ENCODE measurements around the gene DCBLD1.

The DCBLD1 gene

GRCh38 chr6:117546674-117547073, 64.2 kb downstream of the DCBLD1 start:
- DNase-seq, result no peak
- H2BK120ac ChIP-seq (ENCODE audit: insufficient read depth, low read length, poor library complexity), result peak overlapping the region; percentile 52
- WGBS (ENCODE audit: extremely low coverage, insufficient coverage, insufficient read length), result no CpG with 5 or more reads among the region's 5 CpGs

GRCh38 chr6:117547688-117548621, 65.5 kb downstream of the DCBLD1 start:
- Histone ChIP-seq H3K4me2 (ENCODE audit: low read length) (no peak overlapping the region), H3K27ac (ENCODE audit: low read depth, low read length) (peak overlapping the region; percentile 76), H2AK5ac (ENCODE audit: low read length) (peak overlapping the region; percentile 81), H2BK12ac (ENCODE audit: low read length) (peak overlapping the region; percentile 58), H4K8ac (ENCODE audit: low read depth, low read length) (peak overlapping the region; percentile 76), H2BK120ac (ENCODE audit: insufficient read depth, low read length, poor library complexity) (peak overlapping the region; percentile 91), H3K4me3 (ENCODE audit: low read depth, low read length) (no peak overlapping the region), H2BK5ac (ENCODE audit: low read depth, low read length, poor library complexity) (peak overlapping the region; percentile 80), H3K9ac (ENCODE audit: low read length) (no peak overlapping the region), H3K18ac (ENCODE audit: low read length) (peak overlapping the region; percentile 74), H2AFZ (ENCODE audit: insufficient read depth, low read length, poor library complexity) (no peak overlapping the region), H3K79me1 (ENCODE audit: low read length) (peaks cover 36% of the 10 kb centered on the region), H3K23ac (ENCODE audit: low read length) (no peak overlapping the region), H4K12ac (ENCODE audit: low read depth, low read length) (no peak overlapping the region), H3K27me3 (ENCODE audit: insufficient read depth, low read length) (no peaks in the 10 kb centered on the region), H3K4me1 (ENCODE audit: control insufficient read depth in 1 of 2, insufficient read depth in 2 of 2, low read length in 2 of 2) (peaks cover 31 to 41% of the 10 kb centered on the region in 2 experiments), H3K4ac (ENCODE audit: low read depth, low read length) (peak overlapping the region; percentile 25), H3K14ac (ENCODE audit: low read length) (peak overlapping the region; percentile 60), H4K91ac (ENCODE audit: low read depth, low read length) (peak overlapping the region; percentile 93), H3K9me3 (ENCODE audit: insufficient read depth, low read depth, low read length) (no peaks in the 10 kb centered on the region), H3K79me2 (ENCODE audit: control insufficient read depth, insufficient read depth, low read length, poor library complexity) (peaks cover 4% of the 10 kb centered on the region), H3K36me3 (ENCODE audit: control insufficient read depth in 1 of 2, insufficient read depth in 2 of 2, low read length in 2 of 2) (peaks cover 15 to 18% of the 10 kb centered on the region in 2 experiments)
- no CpG with 5 or more reads among the region's 64 CpGs for WGBS (ENCODE audit: extremely low coverage, insufficient coverage, insufficient read length)
- DNase-seq, result no peak

More at GRCh38 chr6:117546674-117547073, 64.2 kb downstream of the DCBLD1 start:
- H3K27me3 ChIP-seq (ENCODE audit: insufficient read depth, low read length), result no peaks in the 10 kb centered on the region
- H3K23ac ChIP-seq (ENCODE audit: low read length), result no peak overlapping the region
- H2BK5ac ChIP-seq (ENCODE audit: low read depth, low read length, poor library complexity), result no peak overlapping the region
- H2AFZ ChIP-seq (ENCODE audit: insufficient read depth, low read length, poor library complexity), result no peak overlapping the region
- H3K9me3 ChIP-seq (ENCODE audit: insufficient read depth, low read depth, low read length), result no peaks in the 10 kb centered on the region
- peak overlapping the region; percentile 58 for H4K91ac ChIP-seq (ENCODE audit: low read depth, low read length)
- no peak overlapping the region for H3K4me3 ChIP-seq (ENCODE audit: low read depth, low read length)
- peaks cover 4% of the 10 kb centered on the region for H3K79me2 ChIP-seq (ENCODE audit: control insufficient read depth, insufficient read depth, low read length, poor library complexity)
- H3K4me2 ChIP-seq (ENCODE audit: low read length), result no peak overlapping the region
- H3K27ac ChIP-seq (ENCODE audit: low read depth, low read length), result peak overlapping the region; percentile 0
- H3K9ac ChIP-seq (ENCODE audit: low read length), result no peak overlapping the region
- H3K79me1 ChIP-seq (ENCODE audit: low read length), result peaks cover 32% of the 10 kb centered on the region
- no peak overlapping the region for H4K12ac ChIP-seq (ENCODE audit: low read depth, low read length)
- no peak overlapping the region for H3K14ac ChIP-seq (ENCODE audit: low read length)
- peaks cover 28 to 34% of the 10 kb centered on the region in 2 experiments for H3K4me1 ChIP-seq (ENCODE audit: control insufficient read depth in 1 of 2, insufficient read depth in 2 of 2, low read length in 2 of 2)
- H2BK12ac ChIP-seq (ENCODE audit: low read length), result no peak overlapping the region
- H3K4ac ChIP-seq (ENCODE audit: low read depth, low read length), result no peak overlapping the region
- H3K18ac ChIP-seq (ENCODE audit: low read length), result no peak overlapping the region
- H4K8ac ChIP-seq (ENCODE audit: low read depth, low read length), result no peak overlapping the region
- H3K36me3 ChIP-seq (ENCODE audit: control insufficient read depth in 1 of 2, insufficient read depth in 2 of 2, low read length in 2 of 2), result peaks cover 15 to 18% of the 10 kb centered on the region in 2 experiments
- no peak overlapping the region for H2AK5ac ChIP-seq (ENCODE audit: low read length)

- Histone ChIP-seq H2BK5ac (ENCODE audit: low read depth, low read length, poor library complexity) (peak overlapping the region; percentile 71), H2BK120ac (ENCODE audit: insufficient read depth, low read length, poor library complexity) (peak overlapping the region; percentile 64), H2AFZ (ENCODE audit: insufficient read depth, low read length, poor library complexity) (no peak overlapping the region), H3K79me2 (ENCODE audit: control insufficient read depth, insufficient read depth, low read length, poor library complexity) (peaks cover 4% of the 10 kb centered on the region), H4K12ac (ENCODE audit: low read depth, low read length) (no peak overlapping the region), H2BK12ac (ENCODE audit: low read length) (no peak overlapping the region), H2AK5ac (ENCODE audit: low read length) (no peak overlapping the region), H3K4ac (ENCODE audit: low read depth, low read length) (no peak overlapping the region), H3K27me3 (ENCODE audit: insufficient read depth, low read length) (no peaks in the 10 kb centered on the region), H4K8ac (ENCODE audit: low read depth, low read length) (peak overlapping the region; percentile 65), H3K9ac (ENCODE audit: low read length) (no peak overlapping the region), H3K23ac (ENCODE audit: low read length) (no peak overlapping the region), H3K79me1 (ENCODE audit: low read length) (peaks cover 33% of the 10 kb centered on the region), H3K4me3 (ENCODE audit: low read depth, low read length) (no peak overlapping the region), H3K36me3 (ENCODE audit: control insufficient read depth in 1 of 2, insufficient read depth in 2 of 2, low read length in 2 of 2) (peaks cover 13 to 18% of the 10 kb centered on the region in 2 experiments), H3K18ac (ENCODE audit: low read length) (no peak overlapping the region), H3K27ac (ENCODE audit: low read depth, low read length) (peak overlapping the region; percentile 48), H3K4me2 (ENCODE audit: low read length) (no peak overlapping the region), H3K9me3 (ENCODE audit: insufficient read depth, low read depth, low read length) (no peaks in the 10 kb centered on the region), H3K14ac (ENCODE audit: low read length) (peak overlapping the region; percentile 28), H3K4me1 (ENCODE audit: control insufficient read depth in 1 of 2, insufficient read depth in 2 of 2, low read length in 2 of 2) (peaks cover 29 to 39% of the 10 kb centered on the region in 2 experiments), H4K91ac (ENCODE audit: low read depth, low read length) (peak overlapping the region; percentile 66)
- DNase-seq, result peak in 1 of 2 donors; percentile 29
- WGBS (ENCODE audit: extremely low coverage, insufficient coverage, insufficient read length), result no CpG with 5 or more reads among the region's 8 CpGs
Observed at GRCh38 chr6:117548797-117549301, 66.4 kb downstream of the DCBLD1 start.

GRCh38 chr6:117549611-117550010, 67.1 kb downstream of the DCBLD1 start:
- no peak overlapping the region for H3K23ac ChIP-seq (ENCODE audit: low read length)
- peak overlapping the region; percentile 61 for H3K27ac ChIP-seq (ENCODE audit: low read depth, low read length)
- no peak overlapping the region for H4K12ac ChIP-seq (ENCODE audit: low read depth, low read length)
- peak overlapping the region; percentile 42 for H3K18ac ChIP-seq (ENCODE audit: low read length)
- peak overlapping the region; percentile 82 for H2BK120ac ChIP-seq (ENCODE audit: insufficient read depth, low read length, poor library complexity)
- peak overlapping the region; percentile 21 for H4K8ac ChIP-seq (ENCODE audit: low read depth, low read length)
- H3K9me3 ChIP-seq (ENCODE audit: insufficient read depth, low read depth, low read length), result no peaks in the 10 kb centered on the region
- peaks cover 13 to 18% of the 10 kb centered on the region in 2 experiments for H3K36me3 ChIP-seq (ENCODE audit: control insufficient read depth in 1 of 2, insufficient read depth in 2 of 2, low read length in 2 of 2)
- no peaks in the 10 kb centered on the region for H3K27me3 ChIP-seq (ENCODE audit: insufficient read depth, low read length)
- peaks cover 4% of the 10 kb centered on the region for H3K79me2 ChIP-seq (ENCODE audit: control insufficient read depth, insufficient read depth, low read length, poor library complexity)
- no peak overlapping the region for H3K9ac ChIP-seq (ENCODE audit: low read length)
- H3K79me1 ChIP-seq (ENCODE audit: low read length), result peaks cover 33% of the 10 kb centered on the region
- DNase-seq, result no peak
- H3K14ac ChIP-seq (ENCODE audit: low read length), result peak overlapping the region; percentile 21
- peak overlapping the region; percentile 71 for H4K91ac ChIP-seq (ENCODE audit: low read depth, low read length)
- H3K4me3 ChIP-seq (ENCODE audit: low read depth, low read length), result no peak overlapping the region
- peak overlapping the region; percentile 15 for H2AK5ac ChIP-seq (ENCODE audit: low read length)
- H3K4ac ChIP-seq (ENCODE audit: low read depth, low read length), result no peak overlapping the region
- H2AFZ ChIP-seq (ENCODE audit: insufficient read depth, low read length, poor library complexity), result no peak overlapping the region
- H2BK5ac ChIP-seq (ENCODE audit: low read depth, low read length, poor library complexity), result peak overlapping the region; percentile 64
- peaks cover 29 to 39% of the 10 kb centered on the region in 2 experiments for H3K4me1 ChIP-seq (ENCODE audit: control insufficient read depth in 1 of 2, insufficient read depth in 2 of 2, low read length in 2 of 2)
- no peak overlapping the region for H3K4me2 ChIP-seq (ENCODE audit: low read length)
- no CpG with 5 or more reads among the region's 4 CpGs for whole genome bisulfite sequencing (ENCODE audit: extremely low coverage, insufficient coverage, insufficient read length)
- H2BK12ac ChIP-seq (ENCODE audit: low read length), result peak overlapping the region; percentile 55
